Neuronal stem cell (in vitro differentiated cells): Measurements from ENCODE around the gene NANOS2. TPM values are rescaled to one million over a fixed set of nuclear protein-coding genes. Genes with fewer than 3 reads are reported as not detected.

Source experiments
- DNase-seq: peaks from one replicate; pipeline ENCODE4 v3.0.0-alpha.2; 2013; ENCODE audit warnings: low spot score
- H2AFZ ChIP-seq: one replicate; pipeline ENCODE4 v1.6.1; 2013; ENCODE audit warnings: mild to moderate bottlenecking, low read length, inconsistent platforms
- H2AK5ac ChIP-seq: 2 replicates; pipeline ENCODE4 v1.6.1; 2013; ENCODE audit warnings: low read depth, mild to moderate bottlenecking, inconsistent platforms, low read length, moderate library complexity, mixed read lengths
- H2BK120ac ChIP-seq: 2 replicates; pipeline ENCODE4 v1.6.1; 2013; ENCODE audit warnings: low read depth, mild to moderate bottlenecking, inconsistent platforms, low read length, moderate library complexity, mixed read lengths
- H2BK12ac ChIP-seq: one replicate; pipeline ENCODE4 v1.6.1; 2013; ENCODE audit warnings: low read length, inconsistent platforms
- H2BK15ac ChIP-seq: 2 replicates; pipeline ENCODE4 v1.6.1; 2013; ENCODE audit warnings: mild to moderate bottlenecking, low read length, inconsistent platforms, mixed read lengths
- H2BK5ac ChIP-seq: one replicate; pipeline ENCODE4 v1.6.1; 2013; ENCODE audit warnings: inconsistent platforms, mild to moderate bottlenecking, low read length, moderate library complexity
- H3K14ac ChIP-seq: one replicate; pipeline ENCODE4 v1.6.1; 2013; ENCODE audit warnings: low read length, inconsistent platforms
- H3K18ac ChIP-seq: 2 replicates; pipeline ENCODE4 v1.6.1; 2013; ENCODE audit warnings: low read length, inconsistent platforms
- H3K23ac ChIP-seq: 2 replicates; pipeline ENCODE4 v1.6.1; 2013; ENCODE audit warnings: low read depth, mild to moderate bottlenecking, mixed read lengths, low read length, inconsistent platforms; ENCODE audit not compliant: poor library complexity
- H3K27ac ChIP-seq: replicated peaks from 3 replicates; pipeline ENCODE4 v1.5.1; 2013; ENCODE audit warnings: low read length, inconsistent platforms
- H3K27me3 ChIP-seq, 3 experiments: 2 replicates each; pipeline ENCODE4 v1.6.1; 2013; ENCODE audit warnings: low read length in 3 of 3, mild to moderate bottlenecking in 2 of 3, inconsistent platforms in 1 of 3, low read depth in 1 of 3, mixed read lengths in 1 of 3, moderate library complexity in 1 of 3; ENCODE audit not compliant: control insufficient read depth in 3 of 3, insufficient read depth in 3 of 3
- H3K36me3 ChIP-seq, 2 donors: replicated peaks in 1 of 2; 2 replicates each; pipeline ENCODE4 v1.6.1; 2013; ENCODE audit warnings: low read length in 2 of 2; ENCODE audit not compliant: control insufficient read depth in 2 of 2, insufficient read depth in 2 of 2
- H3K4ac ChIP-seq: 2 replicates; pipeline ENCODE4 v1.6.1; 2013; ENCODE audit warnings: inconsistent platforms, mild to moderate bottlenecking, low read length, moderate library complexity
- H3K4me1 ChIP-seq, 2 donors: 1 replicate in 1 of 2; 2 replicates in 1 of 2; pipeline ENCODE4 v1.6.1; 2013; ENCODE audit warnings: low read length in 2 of 2, low read depth in 1 of 2; ENCODE audit not compliant: control insufficient read depth in 2 of 2, insufficient read depth in 1 of 2
- H3K4me2 ChIP-seq: one replicate; pipeline ENCODE4 v1.6.1; 2013; ENCODE audit warnings: mild to moderate bottlenecking, low read length, inconsistent platforms; ENCODE audit not compliant: insufficient read depth, poor library complexity, severe bottlenecking
- H3K4me3 ChIP-seq, 2 donors: 2 replicates each; pipeline ENCODE4 v1.5.1; 2013; ENCODE audit warnings: low read length in 2 of 2, mild to moderate bottlenecking in 2 of 2, inconsistent platforms in 1 of 2, moderate library complexity in 1 of 2
- H3K79me1 ChIP-seq: one replicate; pipeline ENCODE4 v1.6.1; 2013; ENCODE audit warnings: low read depth, mild to moderate bottlenecking, inconsistent platforms, low read length, moderate library complexity
- H3K9ac ChIP-seq: one replicate; pipeline ENCODE4 v1.6.1; 2013; ENCODE audit warnings: mild to moderate bottlenecking, low read depth, low read length, inconsistent platforms; ENCODE audit not compliant: poor library complexity
- H3K9me3 ChIP-seq, 2 donors: replicated peaks in 1 of 2; 2 replicates each; pipeline versions ENCODE3 to v1.6.1; 2013; ENCODE audit warnings: low read length in 2 of 2, mild to moderate bottlenecking in 2 of 2, inconsistent platforms in 1 of 2, low read depth in 1 of 2, mixed read lengths in 1 of 2, moderate library complexity in 1 of 2; ENCODE audit not compliant: control insufficient read depth in 2 of 2, insufficient read depth in 1 of 2
- H4K8ac ChIP-seq: one replicate; pipeline ENCODE4 v1.6.1; 2013; ENCODE audit warnings: low read depth, mild to moderate bottlenecking, inconsistent platforms, low read length, moderate library complexity
- H4K91ac ChIP-seq: one replicate; pipeline ENCODE4 v1.6.1; 2013; ENCODE audit warnings: low read length, low read depth, mild to moderate bottlenecking, inconsistent platforms; ENCODE audit not compliant: poor library complexity
- WGBS, 2 donors: extraction: QIAGEN DNeasy Blood & Tissue Kit; methylation state at CpG; one replicate each; pipeline ENCODE4 v1.1.7; 2013; ENCODE audit warnings: missing lambda C conversion rate in 2 of 2, mixed read lengths in 1 of 2; ENCODE audit not compliant: insufficient read length in 2 of 2, insufficient replicate concordance in 1 of 2; ENCODE audit errors: extremely low coverage in 2 of 2; 5-methylcytosine and 5-hydroxymethylcytosine counted together
- polyA plus RNA-seq, 2 experiments: library from polyadenylated mRNA; stranded (reverse); fragments of 200-250 nt; gene quantifications; one replicate each; pipeline ENCODE4 v1.2.3, GENCODE V29; 2013

Gene NANOS2
- polyA plus RNA-seq (2013, experiment 1 of 2), result 0.11 TPM
- polyA plus RNA-seq (2013, experiment 2 of 2), result 0.12 TPM

GRCh38 chr19:45913874-45914830 is at the start of gene NANOS2:
Gene NANOS2, minus strand, starts transcription at chr19:45914778. Its CDS starts 85 bp downstream, at chr19:45914693.
- Histone ChIP-seq H3K18ac (peak within 1 kb of the TSS; percentile 95), H3K27me3 (peaks cover 0 to 4% (median 0%) of the 10 kb centered on the region in 3 experiments), H3K4me3 (no peak within 1 kb of the TSS), H4K8ac (peak within 1 kb of the TSS; percentile 57), H3K79me1 (no peaks in the 10 kb centered on the region), H3K23ac (peak within 1 kb of the TSS; percentile 32), H3K4me1 (peaks cover 0 to 2% of the 10 kb centered on the region in 2 donors), H3K9me3 (no peaks in the 10 kb centered on the region), H3K27ac (no peak within 1 kb of the TSS), H2BK120ac (no peak within 1 kb of the TSS), H2AFZ (peak within 1 kb of the TSS; percentile 72), H2BK5ac (peak within 1 kb of the TSS; percentile 70), H3K36me3 (no peaks in the 10 kb centered on the region), H2AK5ac (peak within 1 kb of the TSS; percentile 85), H2BK12ac (peak within 1 kb of the TSS; percentile 30), H3K14ac (peak within 1 kb of the TSS; percentile 49), H3K4ac (no peak within 1 kb of the TSS), H3K9ac (no peak within 1 kb of the TSS), H4K91ac (no peak within 1 kb of the TSS), H3K4me2 (no peak within 1 kb of the TSS), H2BK15ac (peak within 1 kb of the TSS; percentile 88)
- peak; percentile 43 for DNase-seq
- no CpG with 5 or more reads among the region's 44 CpGs for WGBS, 2 donors

DNA sequence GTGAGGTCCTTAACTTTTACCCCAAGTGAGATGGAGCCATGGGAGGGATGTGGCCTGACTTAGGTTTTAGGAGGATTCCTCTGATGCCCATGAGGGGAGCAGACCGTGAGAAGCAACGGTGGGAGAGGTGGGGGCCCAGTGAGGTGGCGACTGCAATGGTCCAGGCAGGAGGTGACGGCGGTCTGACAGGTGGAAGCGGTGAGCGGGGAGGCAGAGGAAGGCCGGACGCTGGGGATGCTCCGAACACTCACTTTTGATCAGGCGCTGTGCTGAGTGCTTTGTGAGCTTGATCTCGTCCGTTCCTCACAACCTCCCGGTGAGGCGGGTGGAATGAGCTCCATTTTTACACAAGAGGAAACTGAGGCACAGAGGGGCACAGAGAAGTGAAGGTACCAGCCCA is 47.4 kb upstream of the NANOS2 start:
- Histone ChIP-seq H4K8ac (no peak overlapping the region), H3K23ac (peak overlapping the region; percentile 59), H3K27me3 (peaks cover 0 to 2% (median 0%) of the 10 kb centered on the region in 3 experiments), H3K18ac (no peak overlapping the region), H2AK5ac (no peak overlapping the region), H3K36me3 (peaks cover 25 to 62% of the 10 kb centered on the region in 2 donors), H2BK120ac (no peak overlapping the region), H4K91ac (no peak overlapping the region), H3K9ac (no peak overlapping the region), H2AFZ (no peak overlapping the region), H2BK15ac (no peak overlapping the region), H3K4me3 (no peak overlapping the region), H2BK5ac (peak overlapping the region; percentile 35), H3K14ac (no peak overlapping the region), H3K79me1 (peaks cover 2% of the 10 kb centered on the region), H3K27ac (no peak overlapping the region), H3K9me3 (peaks cover 0 to 5% of the 10 kb centered on the region in 2 donors), H3K4me1 (peaks cover 2 to 13% of the 10 kb centered on the region in 2 donors), H2BK12ac (no peak overlapping the region), H3K4me2 (no peak overlapping the region), H3K4ac (no peak overlapping the region)
- no peak for DNase-seq
- no CpG with 5 or more reads among the region's 15 CpGs for WGBS, 2 donors

- no CpG with 5 or more reads among the region's 19 CpGs for WGBS, 2 donors
- no peak overlapping the region for H3K27ac ChIP-seq
- H4K91ac ChIP-seq, result no peak overlapping the region
- peaks cover 2% of the 10 kb centered on the region for H3K79me1 ChIP-seq
- no peak overlapping the region for H3K23ac ChIP-seq
- peak overlapping the region; percentile 47 for H3K14ac ChIP-seq
- H3K36me3 ChIP-seq, result peaks cover 25 to 61% of the 10 kb centered on the region in 2 donors
- H2BK120ac ChIP-seq, result no peak overlapping the region
- H3K9ac ChIP-seq, result no peak overlapping the region
- H3K4ac ChIP-seq, result peak overlapping the region; percentile 44
- H3K18ac ChIP-seq, result no peak overlapping the region
- H2BK12ac ChIP-seq, result no peak overlapping the region
- no peak overlapping the region for H4K8ac ChIP-seq
- peaks cover 5 to 23% of the 10 kb centered on the region in 2 donors for H3K4me1 ChIP-seq
- H3K4me2 ChIP-seq, result no peak overlapping the region
- no peak overlapping the region for H2BK5ac ChIP-seq
- no peak for DNase-seq
- no peak overlapping the region for H3K4me3 ChIP-seq
- H2AK5ac ChIP-seq, result no peak overlapping the region
- H3K9me3 ChIP-seq, result peaks cover 0 to 5% of the 10 kb centered on the region in 2 donors
- no peak overlapping the region for H2BK15ac ChIP-seq
- H3K27me3 ChIP-seq, result peaks cover 0 to 2% (median 0%) of the 10 kb centered on the region in 3 experiments
- H2AFZ ChIP-seq, result no peak overlapping the region
Observed at GRCh38 chr19:45960595-45961235, 46.1 kb upstream of the NANOS2 start.
